ENCODE results near the gene BTG2. TPM values are rescaled to one million over a fixed set of nuclear protein-coding genes. Genes with fewer than 3 reads are reported as not detected.

The BTG2 gene
- total RNA-seq, 1 experiment from 2014 or later, result 2.2 TPM

GRCh38 chr1:203324105-203325025 lies 19.0 kb downstream of the BTG2 start:
- Histone ChIP-seq H4K20me1 (ENCODE audit: low read length) (no peaks in the 10 kb centered on the region), H3K9ac (ENCODE audit: low read length) (no peak overlapping the region), H3K9me2 (replicated peaks; ENCODE audit: low read length) (no peaks in the 10 kb centered on the region), H3K27me3 (ENCODE audit: low read length) (peaks cover 22% of the 10 kb centered on the region; the same call in 1 of the 2 replicates), H3K36me3 (ENCODE audit: low read depth, low read length) (no peaks in the 10 kb centered on the region), H3K79me2 (ENCODE audit: low read length) (no peaks in the 10 kb centered on the region), H3K4me3 (ENCODE audit: low read length) (no peak overlapping the region), H3K9me3 (ENCODE audit: low read length) (no peaks in the 10 kb centered on the region), H3K27ac (ENCODE audit: low read length) (no peak overlapping the region), H3F3A (ENCODE audit: low read length, unreplicated experiment) (no peaks in the 10 kb centered on the region), H2AFZ (ENCODE audit: low read length) (no peak overlapping the region), H3K4me1 (ENCODE audit: insufficient read depth, low read length) (peaks cover 14% of the 10 kb centered on the region; the same call in 1 of the 2 replicates), H3K4me2 (ENCODE audit: low read length) (no peak overlapping the region)
- POLR2A ChIA-PET (ENCODE audit: unreplicated experiment), result no interaction called here
- intact Hi-C loops (cut with micrococcal nuclease), result no loop called here
- no peak for DNase-seq
- ATAC-seq, result no peak
- no TSS peak for BruUV-seq (replicated peaks)
- CTCF ChIA-PET, result interaction anchor here (0.6 kb wide), 1 partner anchor 37 kb away, joined by 3 read pairs; no protein-coding TSS in a partner anchor
- TF ChIP-seq EZH2 (IDR thresholded peaks at IDR 0.05; ENCODE audit: low read length, unreplicated experiment) (no peak), EZH2phosphoT487 (IDR thresholded peaks at IDR 0.05; ENCODE audit: borderline replicate concordance, low read length) (no peak), CTCF (conservative IDR thresholded peaks at IDR 0.05; ENCODE audit: low read depth, low read length) (no peak)

DNA sequence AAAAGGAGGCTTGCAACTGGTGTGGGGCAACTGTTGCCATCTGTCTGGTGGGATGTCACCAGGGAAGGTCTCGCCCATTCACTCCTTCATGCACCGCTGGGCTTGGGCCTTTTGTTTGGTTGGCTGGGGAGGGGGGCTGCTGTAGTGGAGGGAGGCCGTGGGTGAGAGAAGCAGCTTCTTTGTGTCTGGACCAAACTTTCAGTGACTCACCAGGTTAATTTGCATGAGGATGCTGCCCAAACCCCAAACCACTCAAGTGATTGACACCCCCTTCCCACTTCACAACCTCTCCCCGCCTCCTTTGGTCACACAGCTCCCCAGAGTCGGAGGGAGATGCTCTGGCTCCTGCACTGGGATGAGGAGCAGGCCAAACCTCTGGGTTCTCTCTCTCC lies 19.7 kb downstream of the BTG2 start:
- H3K36me3 ChIP-seq (ENCODE audit: low read depth, low read length), result no peaks in the 10 kb centered on the region
- DNase-seq (no peak), ATAC-seq (no peak)
- no peak overlapping the region for H3K27ac ChIP-seq (ENCODE audit: low read length)
- no TSS peak for BruUV-seq (replicated peaks)
- no peak overlapping the region for H3K4me3 ChIP-seq (ENCODE audit: low read length)
- H3K4me1 ChIP-seq (ENCODE audit: insufficient read depth, low read length), result peaks cover 14% of the 10 kb centered on the region; the same call in 1 of the 2 replicates
- peaks cover 22% of the 10 kb centered on the region; the same call in 1 of the 2 replicates for H3K27me3 ChIP-seq (ENCODE audit: low read length)
- no peak overlapping the region for H2AFZ ChIP-seq (ENCODE audit: low read length)
- ChIA-PET CTCF (no interaction called here), POLR2A (ENCODE audit: unreplicated experiment) (no interaction called here)
- no peaks in the 10 kb centered on the region for H3K79me2 ChIP-seq (ENCODE audit: low read length)
- H3K9me2 ChIP-seq (replicated peaks; ENCODE audit: low read length), result no peaks in the 10 kb centered on the region
- no peak overlapping the region for H3K9ac ChIP-seq (ENCODE audit: low read length)
- intact Hi-C loops (cut with micrococcal nuclease), result no loop called here
- no peaks in the 10 kb centered on the region for H3F3A ChIP-seq (ENCODE audit: low read length, unreplicated experiment)
- no peaks in the 10 kb centered on the region for H4K20me1 ChIP-seq (ENCODE audit: low read length)
- TF ChIP-seq EZH2phosphoT487 (IDR thresholded peaks at IDR 0.05; ENCODE audit: borderline replicate concordance, low read length) (no peak), EZH2 (IDR thresholded peaks at IDR 0.05; ENCODE audit: low read length, unreplicated experiment) (no peak), CTCF (conservative IDR thresholded peaks at IDR 0.05; ENCODE audit: low read depth, low read length) (no peak)
- H3K9me3 ChIP-seq (ENCODE audit: low read length), result no peaks in the 10 kb centered on the region
- H3K4me2 ChIP-seq (ENCODE audit: low read length), result no peak overlapping the region

All from PC-3 (cell line).